HepG2 (cell line): ENCODE measurements around the gene ANKRD29. TPM values are rescaled to one million over a fixed set of nuclear protein-coding genes. Genes with fewer than 3 reads are reported as not detected.
A peak's percentile ranks its signal among the peaks of the same experiment; 100 is the strongest.
"Not testable (repeated sequence)": the region's sequence is repeated elsewhere in the genome, so short reads cannot be mapped to it uniquely, and the experiment has no call there.

Experiments used
- ATAC-seq: fragments of 200-7000 bp; cut with Tn5 transposase; 3 replicates; pipeline ENCODE4 v1.9.1; 2020; ENCODE audit warnings: mild to moderate bottlenecking, moderate library complexity
- BruUV-seq: library from RNA; stranded (reverse); fragments of 400-500 nt; replicated peaks from 2 replicates; lab custom pipeline; 2021; lab: Mats Ljungman, UMichigan
- CTCF ChIA-PET: fragments of 300-600 bp; formaldehyde crosslinking; extraction: SDS; loops from one replicate; lab custom pipeline; 2021; ENCODE audit warnings: low total read pairs, inconsistent platforms, low intra/inter-chr PET ratio; lab: Yijun Ruan, JAX
- POLR2A ChIA-PET: fragments of 350-600 bp; sonication (Branson Sonifier 250); formaldehyde crosslinking; loops from one replicate; lab custom pipeline; 2020; ENCODE audit warnings: antibody characterized with exemption, inconsistent platforms; lab: Yijun Ruan, JAX
- DNase-seq: peaks from one replicate; pipeline ENCODE4 v3.0.0-alpha.2; 2015; ENCODE audit warnings: low spot score
- FAIRE-seq: peaks from 3 replicates; lab custom pipeline; 2011; peaks lifted over from hg19 to GRCh38; lab: Jason Lieb, UNC
- H2AFZ ChIP-seq: one replicate; pipeline ENCODE4 v1.6.1; 2011; ENCODE audit warnings: low read length, inconsistent platforms
- H3K27ac ChIP-seq: fragments of 300-600 bp; 3 replicates; pipeline ENCODE4 v1.8.0; 2011; ENCODE audit warnings: mixed run types, mild to moderate bottlenecking, mixed read lengths, low read length, inconsistent platforms; ENCODE audit not compliant: insufficient read depth; ENCODE audit errors: extremely low read length
- H3K27me3 ChIP-seq, 2 experiments: fragments of 200-600 bp in 1 of 2; 2 replicates in 1 of 2; 3 replicates in 1 of 2; pipeline versions ENCODE4 v1.6.0 to v1.8.0; 2011; ENCODE audit warnings: low read length in 2 of 2, mild to moderate bottlenecking in 2 of 2, moderate library complexity in 2 of 2, inconsistent platforms in 1 of 2; ENCODE audit not compliant: insufficient read depth in 2 of 2, control insufficient read depth in 1 of 2
- H3K36me3 ChIP-seq, 2 experiments: fragments of 200-600 bp in 1 of 2; replicated peaks in 1 of 2; 2 replicates in 1 of 2; 3 replicates in 1 of 2; pipeline versions ENCODE4 v1.5.1 to v1.8.0; 2011; ENCODE audit warnings: low read length in 2 of 2, inconsistent platforms in 1 of 2; ENCODE audit not compliant: insufficient read depth in 2 of 2, control insufficient read depth in 1 of 2
- H3K4me1 ChIP-seq: 2 replicates; pipeline ENCODE4 v1.5.1; 2012; ENCODE audit warnings: low read length, inconsistent platforms; ENCODE audit not compliant: insufficient read depth
- H3K4me2 ChIP-seq: 2 replicates; pipeline ENCODE4 v1.6.0; 2011; ENCODE audit warnings: low read depth, low read length, inconsistent platforms
- H3K4me3 ChIP-seq, 3 experiments: fragments of 200-600 bp in 1 of 3; sonication (generic), shearing (Covaris generic) in 1 of 3; replicated peaks in 1 of 3; 2 replicates each; pipeline ENCODE4 v1.5.1; 2011 to 2016; ENCODE audit warnings: low read length in 3 of 3, inconsistent platforms in 2 of 3, low read depth in 2 of 3, mild to moderate bottlenecking in 2 of 3, control low read depth in 1 of 3, mixed read lengths in 1 of 3; ENCODE audit not compliant: insufficient read depth in 1 of 3
- H3K79me2 ChIP-seq: one replicate; pipeline ENCODE4 v1.6.1; 2011; ENCODE audit warnings: low read length, inconsistent platforms; ENCODE audit not compliant: insufficient read depth
- H3K9ac ChIP-seq: 2 replicates; pipeline ENCODE4 v1.6.0; 2011; ENCODE audit warnings: mild to moderate bottlenecking, low read depth, low read length, inconsistent platforms; ENCODE audit not compliant: insufficient read depth
- H3K9me3 ChIP-seq: 2 replicates; pipeline ENCODE4 v1.5.1; 2012; ENCODE audit warnings: mild to moderate bottlenecking, low read length
- H4K20me1 ChIP-seq: 2 replicates; pipeline ENCODE4 v1.6.0; 2011; ENCODE audit warnings: inconsistent platforms, mild to moderate bottlenecking, low read length, moderate library complexity; ENCODE audit not compliant: insufficient read depth
- ELF1 ChIP-seq: sonication (generic); formaldehyde crosslinking; IDR thresholded peaks from 2 replicates; pipeline ENCODE4 v1.4.0; 2020; ENCODE audit warnings: missing genetic modification reagents
- MXD4 ChIP-seq: IDR thresholded peaks from 2 replicates; pipeline ENCODE4 v1.6.1; 2016; ENCODE audit warnings: mild to moderate bottlenecking, missing biosample characterization, missing genetic modification reagents
- SOX5 ChIP-seq: IDR thresholded peaks from 2 replicates; pipeline ENCODE4 v1.6.1; 2016; ENCODE audit warnings: borderline replicate concordance
- TEAD3 ChIP-seq: optimal IDR thresholded peaks from 2 replicates; pipeline ENCODE3; 2016; ENCODE audit warnings: borderline replicate concordance
- ZBTB33 ChIP-seq: sonication (generic); formaldehyde crosslinking; IDR thresholded peaks from 2 replicates; pipeline ENCODE4 v1.4.0; 2020; ENCODE audit warnings: missing genetic modification reagents
- ZFX ChIP-seq: sonication (generic); formaldehyde crosslinking; IDR thresholded peaks from 2 replicates; pipeline ENCODE4 v1.4.0; 2020; ENCODE audit warnings: mild to moderate bottlenecking, low read depth, missing genetic modification reagents, moderate library complexity
- ZNF746 ChIP-seq: sonication (generic); formaldehyde crosslinking; IDR thresholded peaks from 2 replicates; pipeline ENCODE4 v1.8.0; 2022; ENCODE audit warnings: mild to moderate bottlenecking, missing genetic modification reagents
- ZZZ3 ChIP-seq: sonication (generic); formaldehyde crosslinking; IDR thresholded peaks from 2 replicates; pipeline ENCODE4 v1.4.0; 2020; ENCODE audit warnings: missing genetic modification reagents, mild to moderate bottlenecking, borderline replicate concordance
- whole genome bisulfite sequencing: methylation state at CpG from one replicate; pipeline ENCODE4 v1.1.6; 2017; ENCODE audit warnings: low lambda C conversion rate; 5-methylcytosine and 5-hydroxymethylcytosine counted together
- in situ Hi-C: cut with HindIII; loops from 2 replicates; pipeline ENCODE4 v1.10.0; 2017; ENCODE audit warnings: low pct_unique_long_range_greater_than_20kb; ENCODE audit not compliant: extremely low pct_ligation_motif_present
- intact Hi-C: fragments of 100-400 bp; cut with micrococcal nuclease; formaldehyde crosslinking; loops from one replicate; pipeline ENCODE4 v1.10.0; 2022; ENCODE audit not compliant: unreplicated experiment
- polyA plus RNA-seq, 8 experiments: library from polyadenylated mRNA; depleted of rRNA in 3 of 8; stranded (reverse) in 7 of 8; unstranded in 1 of 8; fragments of >200 nt; fragmentation: Illumina TruSeq in 4 of 8; extraction: Trizol in 4 of 8; gene quantifications; 2 replicates each; pipeline versions ENCODE4 v1.2.1 to v1.2.3, GENCODE V29; 2011 to 2016; ENCODE audit warnings: low read depth in 4 of 8, missing spikeins in 1 of 8, mixed read lengths in 1 of 8; ENCODE audit not compliant: insufficient read depth in 1 of 8
- total RNA-seq, 5 experiments: library from RNA; depleted of rRNA; stranded (reverse); fragments of >200 nt; fragmentation: Illumina TruSeq; extraction: Trizol; gene quantifications; 2 replicates each; pipeline ENCODE4 v1.2.3, GENCODE V29; 2016; ENCODE audit warnings: low read depth in 1 of 5
- TF ChIP-seq, protein P1 (sequence below): sonication (generic); formaldehyde crosslinking; IDR thresholded peaks from 2 replicates; pipeline ENCODE4 v1.5.1; 2020; ENCODE audit warnings: mild to moderate bottlenecking, missing genetic modification reagents, borderline replicate concordance

ANKRD29 gene
- total and polyA plus RNA-seq, 2 of the 13 experiments (the other 11 are each of a cell fraction or from before 2014, with no cell fraction given), result not detected

DNA sequence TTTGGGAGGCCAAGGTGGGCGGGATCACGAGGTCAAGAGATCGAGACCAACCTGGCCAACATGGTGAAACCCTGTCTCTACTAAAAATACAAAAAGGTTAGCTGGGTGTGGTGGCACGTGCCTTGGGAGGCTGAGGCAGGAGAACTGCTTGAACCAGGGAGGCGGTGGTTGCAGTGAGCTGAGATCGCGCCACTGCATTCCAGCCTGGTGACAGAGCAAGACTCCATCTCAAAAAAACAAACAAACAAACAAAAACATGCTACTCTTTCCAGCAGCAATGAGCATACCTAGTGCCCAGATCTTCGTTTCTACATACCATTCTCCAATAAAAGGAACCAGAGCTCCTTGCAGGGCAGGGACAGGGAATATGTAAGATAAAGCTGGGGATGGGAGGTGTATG lies 105.2 kb downstream of the ANKRD29 start:
- H3K9me3 ChIP-seq, H3K4me2 ChIP-seq, H3K27me3 ChIP-seq, DNase-seq, H3K4me3 ChIP-seq, H3K9ac ChIP-seq, CTCF ChIA-PET, FAIRE-seq, ATAC-seq, in situ Hi-C loops, H2AFZ ChIP-seq, H4K20me1 ChIP-seq, BruUV-seq: not testable (repeated sequence)
- Histone ChIP-seq H3K36me3 (peaks cover 38 to 63% of the 10 kb centered on the region in 2 experiments), H3K27ac (peak overlapping the region; percentile 93), H3K79me2 (peaks cover 14% of the 10 kb centered on the region), H3K4me1 (peaks cover 65% of the 10 kb centered on the region)
- intact Hi-C loops, result loop anchor here (5.0 kb wide), 1 partner anchor 40 kb away; no protein-coding TSS in a partner anchor
- POLR2A ChIA-PET, result interaction anchor here (2.1 to 4.6 kb wide), 2 partner anchors 12 to 28 kb away, joined by 8 to 25 read pairs; partner anchors contain the start of gene NPC1
- peak; percentile 86 for TF ChIP-seq ZBTB33 (CRISPR knock-in tag)
- peak; percentile 59 for TF ChIP-seq TEAD3 (CRISPR knock-in tag)
- WGBS, result 97% methylated on average over 8 of the region's 8 CpGs

GRCh38 chr18:23556145-23556780 lies 106.4 kb downstream of the ANKRD29 start:
- H3K4me1 ChIP-seq, result peaks cover 64% of the 10 kb centered on the region
- peak overlapping the region; percentile 57 for H3K4me2 ChIP-seq
- in situ Hi-C loops, result no loop called here
- intact Hi-C loops, result loop anchor here (1.0 to 5.0 kb wide), 4 partner anchors 8 to 39 kb away; partner anchors contain the start of gene NPC1
- H3K79me2 ChIP-seq, result peaks cover 16% of the 10 kb centered on the region
- peak overlapping the region; percentile 69 for H3K9ac ChIP-seq
- peak overlapping the region; percentile 93 for H3K27ac ChIP-seq
- H3K36me3 ChIP-seq, result peaks cover 38 to 67% of the 10 kb centered on the region in 2 experiments
- ATAC-seq (peak; percentile 97), FAIRE-seq (peak; percentile 99), DNase-seq (peak; percentile 96)
- BruUV-seq, result no TSS peak
- H3K4me3 ChIP-seq, result peak overlapping the region in 1 of 3 experiments; percentile 37; a peak in 3 of 6 replicates
- H4K20me1 ChIP-seq, result no peaks in the 10 kb centered on the region
- POLR2A ChIA-PET, result interaction anchor here (0.7 to 4.6 kb wide), 8 partner anchors 8 to 103 kb away, joined by 3 to 25 read pairs (median 8); partner anchors contain the start of genes NPC1 and RIOK3
- H2AFZ ChIP-seq, result no peak overlapping the region
- WGBS, result 17% methylated on average over 19 of the region's 19 CpGs
- CTCF ChIA-PET, result no interaction called here
- H3K27me3 ChIP-seq, result no peaks in the 10 kb centered on the region
- H3K9me3 ChIP-seq, result no peaks in the 10 kb centered on the region
- TF ChIP-seq ZFX (CRISPR knock-in tag) (peak; percentile 91), ZZZ3 (no peak; the same call in 1 of the 2 replicates), SOX5 (CRISPR knock-in tag) (peak; percentile 81), MXD4 (CRISPR knock-in tag) (0 out of 2 replicates have a peak, but pooled peaks have one; percentile 52), ELF1 (CRISPR knock-in tag) (peak; percentile 68), ZNF746 (CRISPR knock-in tag) (peak; percentile 60; the same call in 1 of the 2 replicates)
- TF ChIP-seq, protein P1, sequence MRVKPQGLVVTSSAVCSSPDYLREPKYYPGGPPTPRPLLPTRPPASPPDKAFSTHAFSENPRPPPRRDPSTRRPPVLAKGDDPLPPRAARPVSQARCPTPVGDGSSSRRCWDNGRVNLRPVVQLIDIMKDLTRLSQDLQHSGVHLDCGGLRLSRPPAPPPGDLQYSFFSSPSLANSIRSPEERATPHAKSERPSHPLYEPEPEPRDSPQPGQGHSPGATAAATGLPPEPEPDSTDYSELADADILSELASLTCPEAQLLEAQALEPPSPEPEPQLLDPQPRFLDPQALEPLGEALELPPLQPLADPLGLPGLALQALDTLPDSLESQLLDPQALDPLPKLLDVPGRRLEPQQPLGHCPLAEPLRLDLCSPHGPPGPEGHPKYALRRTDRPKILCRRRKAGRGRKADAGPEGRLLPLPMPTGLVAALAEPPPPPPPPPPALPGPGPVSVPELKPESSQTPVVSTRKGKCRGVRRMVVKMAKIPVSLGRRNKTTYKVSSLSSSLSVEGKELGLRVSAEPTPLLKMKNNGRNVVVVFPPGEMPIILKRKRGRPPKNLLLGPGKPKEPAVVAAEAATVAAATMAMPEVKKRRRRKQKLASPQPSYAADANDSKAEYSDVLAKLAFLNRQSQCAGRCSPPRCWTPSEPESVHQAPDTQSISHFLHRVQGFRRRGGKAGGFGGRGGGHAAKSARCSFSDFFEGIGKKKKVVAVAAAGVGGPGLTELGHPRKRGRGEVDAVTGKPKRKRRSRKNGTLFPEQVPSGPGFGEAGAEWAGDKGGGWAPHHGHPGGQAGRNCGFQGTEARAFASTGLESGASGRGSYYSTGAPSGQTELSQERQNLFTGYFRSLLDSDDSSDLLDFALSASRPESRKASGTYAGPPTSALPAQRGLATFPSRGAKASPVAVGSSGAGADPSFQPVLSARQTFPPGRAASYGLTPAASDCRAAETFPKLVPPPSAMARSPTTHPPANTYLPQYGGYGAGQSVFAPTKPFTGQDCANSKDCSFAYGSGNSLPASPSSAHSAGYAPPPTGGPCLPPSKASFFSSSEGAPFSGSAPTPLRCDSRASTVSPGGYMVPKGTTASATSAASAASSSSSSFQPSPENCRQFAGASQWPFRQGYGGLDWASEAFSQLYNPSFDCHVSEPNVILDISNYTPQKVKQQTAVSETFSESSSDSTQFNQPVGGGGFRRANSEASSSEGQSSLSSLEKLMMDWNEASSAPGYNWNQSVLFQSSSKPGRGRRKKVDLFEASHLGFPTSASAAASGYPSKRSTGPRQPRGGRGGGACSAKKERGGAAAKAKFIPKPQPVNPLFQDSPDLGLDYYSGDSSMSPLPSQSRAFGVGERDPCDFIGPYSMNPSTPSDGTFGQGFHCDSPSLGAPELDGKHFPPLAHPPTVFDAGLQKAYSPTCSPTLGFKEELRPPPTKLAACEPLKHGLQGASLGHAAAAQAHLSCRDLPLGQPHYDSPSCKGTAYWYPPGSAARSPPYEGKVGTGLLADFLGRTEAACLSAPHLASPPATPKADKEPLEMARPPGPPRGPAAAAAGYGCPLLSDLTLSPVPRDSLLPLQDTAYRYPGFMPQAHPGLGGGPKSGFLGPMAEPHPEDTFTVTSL (CRISPR knock-in tag), result peak; percentile 96
